HUES48 (cell line): ENCODE results near the gene RASA3.

Source experiments
- H3K27ac ChIP-seq: one replicate; pipeline ENCODE4 v1.7.0; 2013; ENCODE audit warnings: low read depth, low read length, inconsistent platforms
- H3K27me3 ChIP-seq: 2 replicates; pipeline ENCODE4 v1.6.1; 2013; ENCODE audit warnings: mild to moderate bottlenecking, low read length; ENCODE audit not compliant: control insufficient read depth, insufficient read depth
- H3K36me3 ChIP-seq: 2 replicates; pipeline ENCODE4 v1.6.1; 2013; ENCODE audit warnings: low read length; ENCODE audit not compliant: control insufficient read depth, insufficient read depth
- H3K4me1 ChIP-seq: 2 replicates; pipeline ENCODE4 v1.6.1; 2013; ENCODE audit warnings: mild to moderate bottlenecking, low read length; ENCODE audit not compliant: control insufficient read depth, insufficient read depth
- H3K4me3 ChIP-seq: 2 replicates; pipeline ENCODE4 v1.5.1; 2013; ENCODE audit warnings: mild to moderate bottlenecking, low read depth, low read length
- H3K9ac ChIP-seq: 2 replicates; pipeline ENCODE4 v1.6.1; 2013; ENCODE audit warnings: mild to moderate bottlenecking, low read depth, low read length, moderate library complexity
- H3K9me3 ChIP-seq: 2 replicates; pipeline ENCODE4 v1.6.1; 2013; ENCODE audit warnings: low read length; ENCODE audit not compliant: control insufficient read depth, insufficient read depth

The RASA3 gene

GRCh38 chr13:113976711-113977684, 155.4 kb downstream of the RASA3 start:
- no peaks in the 10 kb centered on the region for H3K4me1 ChIP-seq
- peaks cover 15% of the 10 kb centered on the region; the same call in 1 of the 2 replicates for H3K36me3 ChIP-seq
- H3K27ac ChIP-seq, result no peak overlapping the region
- no peaks in the 10 kb centered on the region for H3K27me3 ChIP-seq
- H3K4me3 ChIP-seq, result no peak overlapping the region
- H3K9ac ChIP-seq, result no peak overlapping the region
- H3K9me3 ChIP-seq, result no peaks in the 10 kb centered on the region

DNA sequence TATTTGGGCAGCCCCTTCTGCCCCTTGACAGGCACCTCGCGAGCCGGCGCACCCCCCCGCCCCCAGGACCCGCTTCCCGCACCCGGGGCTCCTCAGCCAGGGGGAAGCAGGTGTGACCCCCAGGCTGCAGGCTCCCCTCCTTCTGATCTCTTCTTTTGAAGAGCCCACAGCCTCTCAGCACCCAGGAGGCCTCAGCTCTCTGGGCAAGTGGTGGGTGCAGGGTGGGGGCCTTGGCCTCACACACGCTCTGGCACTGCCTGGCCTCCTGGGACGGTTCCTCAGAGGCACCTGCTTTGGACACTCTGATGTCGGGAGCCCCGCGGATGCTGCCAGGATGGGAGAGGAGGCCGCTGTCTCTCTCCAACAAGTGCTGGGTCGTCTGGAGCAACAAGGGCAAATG, 157.0 kb downstream of the RASA3 start:
- H3K36me3 ChIP-seq, result peaks cover 10% of the 10 kb centered on the region; the same call in 1 of the 2 replicates
- H3K27me3 ChIP-seq, result no peaks in the 10 kb centered on the region
- no peak overlapping the region for H3K27ac ChIP-seq
- no peak overlapping the region for H3K4me3 ChIP-seq
- no peaks in the 10 kb centered on the region for H3K9me3 ChIP-seq
- no peak overlapping the region for H3K9ac ChIP-seq
- no peaks in the 10 kb centered on the region for H3K4me1 ChIP-seq

- no peak overlapping the region for H3K9ac ChIP-seq
- no peak overlapping the region for H3K4me3 ChIP-seq
- H3K36me3 ChIP-seq, result peaks cover 2% of the 10 kb centered on the region; the same call in 1 of the 2 replicates
- H3K27me3 ChIP-seq, result no peaks in the 10 kb centered on the region
- no peaks in the 10 kb centered on the region for H3K9me3 ChIP-seq
- H3K4me1 ChIP-seq, result no peaks in the 10 kb centered on the region
- no peak overlapping the region for H3K27ac ChIP-seq
Observed at GRCh38 chr13:113974304-113975281, 157.8 kb downstream of the RASA3 start.

GRCh38 chr13:113973218-113974164, 158.9 kb downstream of the RASA3 start, which contains the start of gene C13orf46:
Gene C13orf46 (minus strand): TSS chr13:113974076. CDS start chr13:113973997, 79 bp downstream.
- Histone ChIP-seq H3K27ac (no peak within 1 kb of the TSS), H3K36me3 (no peaks in the 10 kb centered on the region), H3K4me3 (no peak within 1 kb of the TSS), H3K27me3 (no peaks in the 10 kb centered on the region), H3K4me1 (no peaks in the 10 kb centered on the region), H3K9me3 (no peaks in the 10 kb centered on the region), H3K9ac (no peak within 1 kb of the TSS)

DNA sequence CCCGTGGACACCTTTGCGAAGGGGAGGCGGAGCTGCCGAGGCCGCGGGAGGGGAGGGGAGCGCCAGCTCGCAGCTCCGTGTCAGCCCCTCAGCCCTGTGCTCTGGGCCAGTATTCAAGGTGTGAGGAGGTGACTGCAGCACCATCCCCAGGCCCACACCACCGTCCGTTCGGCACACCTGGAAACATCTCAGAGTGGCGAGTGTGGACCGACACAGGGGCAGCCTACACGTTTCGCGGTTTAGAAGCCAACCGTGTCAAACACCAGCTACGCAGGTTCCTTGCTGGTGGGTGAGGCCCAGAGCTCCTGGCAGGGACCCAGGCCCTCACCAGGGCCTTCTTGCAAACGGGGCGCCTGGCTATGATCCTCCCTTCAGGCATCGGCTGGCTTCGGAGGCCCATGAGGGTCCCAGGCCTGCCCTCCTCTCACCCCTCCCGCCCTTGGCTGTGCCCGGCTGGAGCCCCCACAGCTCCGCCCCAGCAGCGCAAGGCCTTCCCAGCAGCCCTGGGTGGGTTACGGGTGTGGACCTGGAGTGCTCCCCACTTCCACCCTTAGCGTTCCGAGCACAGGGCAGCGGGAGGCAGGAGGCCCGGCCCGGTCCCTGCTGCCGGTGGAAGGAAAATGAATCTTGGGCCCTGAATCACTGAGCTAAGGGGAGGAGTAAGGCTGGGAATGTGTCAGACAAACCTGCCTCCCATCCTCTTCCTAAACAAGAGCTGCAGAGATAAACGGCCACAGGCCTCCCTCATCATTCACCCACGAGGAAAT, 159.8 kb downstream of the RASA3 start:
- Histone ChIP-seq H3K9ac (no peak overlapping the region), H3K9me3 (no peaks in the 10 kb centered on the region), H3K36me3 (no peaks in the 10 kb centered on the region), H3K4me3 (no peak overlapping the region), H3K4me1 (no peaks in the 10 kb centered on the region), H3K27me3 (no peaks in the 10 kb centered on the region), H3K27ac (no peak overlapping the region)

GRCh38 chr13:113971471-113972231, 160.8 kb downstream of the RASA3 start:
- H3K4me3 ChIP-seq, result no peak overlapping the region
- no peak overlapping the region for H3K9ac ChIP-seq
- H3K9me3 ChIP-seq, result 0 out of 2 replicates have a peak, but pooled peaks cover 3% of the 10 kb centered on the region
- no peaks in the 10 kb centered on the region for H3K4me1 ChIP-seq
- H3K36me3 ChIP-seq, result no peaks in the 10 kb centered on the region
- no peaks in the 10 kb centered on the region for H3K27me3 ChIP-seq
- no peak overlapping the region for H3K27ac ChIP-seq

GRCh38 chr13:113970810-113971470, 161.5 kb downstream of the RASA3 start:
- H3K9ac ChIP-seq, result no peak overlapping the region
- H3K27me3 ChIP-seq, result no peaks in the 10 kb centered on the region
- H3K36me3 ChIP-seq, result no peaks in the 10 kb centered on the region
- no peak overlapping the region for H3K4me3 ChIP-seq
- H3K27ac ChIP-seq, result no peak overlapping the region
- H3K4me1 ChIP-seq, result no peaks in the 10 kb centered on the region
- peaks cover 7% of the 10 kb centered on the region for H3K9me3 ChIP-seq

DNA sequence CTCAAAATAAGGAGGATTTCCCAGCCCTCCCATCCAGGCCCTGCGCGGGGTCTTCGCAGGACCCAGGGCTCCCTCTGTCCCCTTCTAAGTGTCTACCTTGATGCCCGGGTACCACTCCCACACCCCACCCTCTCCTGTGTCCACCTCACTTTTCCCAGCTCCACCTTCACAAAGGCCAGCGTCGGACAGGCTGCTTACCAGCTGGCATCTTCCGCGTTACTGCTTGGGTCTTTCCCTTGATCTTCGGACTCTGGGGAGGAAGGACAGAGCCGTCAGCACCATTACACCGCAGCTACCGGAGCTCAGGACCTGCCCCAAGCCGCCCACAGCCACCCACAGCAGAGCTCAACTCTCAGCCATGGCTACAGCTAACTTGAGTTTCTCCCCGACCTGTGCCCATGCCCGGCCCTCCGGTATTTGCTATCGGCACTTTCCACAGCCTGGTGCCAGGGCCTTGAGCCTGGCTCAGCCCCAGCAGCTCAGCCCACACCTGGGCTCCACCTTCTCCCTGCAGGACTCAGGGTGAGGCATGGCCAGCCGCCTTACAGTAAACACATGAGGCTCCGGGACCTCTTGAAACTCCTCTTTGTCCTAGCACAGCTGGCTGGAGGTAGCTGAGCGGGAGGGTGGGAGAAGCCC, 162.3 kb downstream of the RASA3 start:
- Histone ChIP-seq H3K27ac (no peak overlapping the region), H3K9ac (no peak overlapping the region), H3K4me1 (no peaks in the 10 kb centered on the region), H3K4me3 (no peak overlapping the region), H3K9me3 (peaks cover 16% of the 10 kb centered on the region), H3K27me3 (no peaks in the 10 kb centered on the region), H3K36me3 (no peaks in the 10 kb centered on the region)
